HEK293 (cell line): ENCODE results near the gene ZNF529.

Experiments used
- AEBP2 ChIP-seq: fragments of 450-650 bp; formaldehyde crosslinking; IDR thresholded peaks from 2 replicates; pipeline ENCODE4 v1.5.1; 2016; ENCODE audit warnings: missing biosample characterization, missing genetic modification characterization, borderline replicate concordance
- IKZF3 ChIP-seq: fragments of 450-650 bp; IDR thresholded peaks from 2 replicates; pipeline ENCODE4 v1.5.0; 2018; ENCODE audit warnings: missing biosample characterization, mild to moderate bottlenecking, missing genetic modification characterization, moderate library complexity
- KLF8 ChIP-seq: fragments of 450-650 bp; formaldehyde crosslinking; IDR thresholded peaks from 2 replicates; pipeline ENCODE4 v1.5.1; 2016; ENCODE audit warnings: missing biosample characterization, missing genetic modification characterization
- KLF9 ChIP-seq: fragments of 450-650 bp; formaldehyde crosslinking; IDR thresholded peaks from 2 replicates; pipeline ENCODE4 v1.5.1; 2016; ENCODE audit warnings: missing biosample characterization, missing genetic modification characterization, low read depth
- MEIS1 ChIP-seq: sonication (generic); formaldehyde crosslinking; IDR thresholded peaks from 2 replicates; pipeline ENCODE4 v1.8.1; 2022; ENCODE audit warnings: missing genetic modification reagents, mild to moderate bottlenecking, borderline replicate concordance
- MYNN ChIP-seq: fragments of 450-650 bp; formaldehyde crosslinking; IDR thresholded peaks from 2 replicates; pipeline ENCODE4 v1.5.1; 2016; ENCODE audit warnings: missing biosample characterization, missing genetic modification characterization, borderline replicate concordance
- OVOL3 ChIP-seq: fragments of 450-650 bp; formaldehyde crosslinking; IDR thresholded peaks from 2 replicates; pipeline ENCODE4 v1.5.1; 2016; ENCODE audit warnings: missing biosample characterization, missing genetic modification characterization
- SP2 ChIP-seq: fragments of 450-650 bp; formaldehyde crosslinking; IDR thresholded peaks from 2 replicates; pipeline ENCODE4 v1.5.1; 2016; ENCODE audit warnings: missing biosample characterization, missing genetic modification characterization
- SP7 ChIP-seq: fragments of 450-650 bp; formaldehyde crosslinking; IDR thresholded peaks from 2 replicates; pipeline ENCODE4 v1.5.1; 2016; ENCODE audit warnings: missing biosample characterization, missing genetic modification characterization
- ZBTB10 ChIP-seq: fragments of 450-650 bp; formaldehyde crosslinking; IDR thresholded peaks from 2 replicates; pipeline ENCODE4 v1.5.1; 2016; ENCODE audit warnings: missing biosample characterization, missing genetic modification characterization
- ZBTB44 ChIP-seq: fragments of 450-650 bp; IDR thresholded peaks from 2 replicates; pipeline ENCODE4 v1.5.1; 2018; ENCODE audit warnings: missing biosample characterization, mild to moderate bottlenecking, missing genetic modification characterization
- ZFP3 ChIP-seq: fragments of 450-650 bp; formaldehyde crosslinking; IDR thresholded peaks from 2 replicates; pipeline ENCODE4 v1.5.1; 2016; ENCODE audit warnings: low read depth, missing biosample characterization, missing genetic modification characterization
- ZNF24 ChIP-seq: fragments of 450-650 bp; formaldehyde crosslinking; IDR thresholded peaks from 2 replicates; pipeline ENCODE4 v1.5.1; 2016; ENCODE audit warnings: missing biosample characterization, missing genetic modification characterization
- ZNF366 ChIP-seq: fragments of 450-650 bp; formaldehyde crosslinking; conservative IDR thresholded peaks from 2 replicates; pipeline ENCODE4 v1.5.1; 2016; ENCODE audit warnings: missing biosample characterization, missing genetic modification characterization
- ZNF404 ChIP-seq: fragments of 450-650 bp; formaldehyde crosslinking; IDR thresholded peaks from 2 replicates; pipeline ENCODE4 v1.5.1; 2017; ENCODE audit warnings: missing biosample characterization, missing genetic modification characterization
- ZNF416 ChIP-seq: fragments of 450-650 bp; formaldehyde crosslinking; IDR thresholded peaks from 2 replicates; pipeline ENCODE4 v1.5.1; 2016; ENCODE audit warnings: missing biosample characterization, missing genetic modification characterization
- ZNF521 ChIP-seq: fragments of 450-650 bp; formaldehyde crosslinking; IDR thresholded peaks from 2 replicates; pipeline ENCODE4 v1.5.1; 2017; ENCODE audit warnings: missing biosample characterization, mild to moderate bottlenecking, missing genetic modification characterization
- ZNF561 ChIP-seq: fragments of 450-650 bp; IDR thresholded peaks from 2 replicates; pipeline ENCODE4 v1.5.1; 2018; ENCODE audit warnings: missing biosample characterization, missing genetic modification characterization, borderline replicate concordance
- ZNF629 ChIP-seq: fragments of 450-650 bp; formaldehyde crosslinking; IDR thresholded peaks from 2 replicates; pipeline ENCODE4 v1.5.1; 2017; ENCODE audit warnings: missing biosample characterization, missing genetic modification characterization
- ZNF670 ChIP-seq: fragments of 450-650 bp; formaldehyde crosslinking; IDR thresholded peaks from 2 replicates; pipeline ENCODE4 v1.5.1; 2016; ENCODE audit warnings: missing biosample characterization, missing genetic modification characterization, low read depth
- ZNF76 ChIP-seq: fragments of 450-650 bp; formaldehyde crosslinking; IDR thresholded peaks from 2 replicates; pipeline ENCODE4; 2016; ENCODE audit warnings: low read depth, missing biosample characterization, missing genetic modification characterization, borderline replicate concordance
- ZNF785 ChIP-seq: fragments of 450-650 bp; formaldehyde crosslinking; IDR thresholded peaks from 2 replicates; pipeline ENCODE4 v1.5.1; 2016; ENCODE audit warnings: missing biosample characterization, missing genetic modification characterization
- TF ChIP-seq, protein P1 (sequence below): fragments of 450-650 bp; formaldehyde crosslinking; IDR thresholded peaks from 2 replicates; pipeline ENCODE4 v1.5.1; 2016; ENCODE audit warnings: missing biosample characterization, missing genetic modification characterization
- TF ChIP-seq, protein P2 (sequence below): sonication (generic); formaldehyde crosslinking; IDR thresholded peaks from 2 replicates; pipeline ENCODE4 v1.8.1; 2022; ENCODE audit warnings: mild to moderate bottlenecking, moderate library complexity, missing genetic modification reagents
- TF ChIP-seq, protein P3 (sequence below): fragments of 450-650 bp; formaldehyde crosslinking; IDR thresholded peaks from 2 replicates; pipeline ENCODE4 v1.5.1; 2016; ENCODE audit warnings: missing biosample characterization, missing genetic modification characterization
- TF ChIP-seq, protein P4 (sequence below): fragments of 450-650 bp; formaldehyde crosslinking; IDR thresholded peaks from 2 replicates; pipeline ENCODE4 v1.5.1; 2016; ENCODE audit warnings: missing biosample characterization, missing genetic modification characterization

ZNF529 gene

GRCh38 chr19:36528194-36528920 is 44.7 kb downstream of the ZNF529 start, which contains the start of gene ZNF260 (continued):
- TF ChIP-seq, protein P1, sequence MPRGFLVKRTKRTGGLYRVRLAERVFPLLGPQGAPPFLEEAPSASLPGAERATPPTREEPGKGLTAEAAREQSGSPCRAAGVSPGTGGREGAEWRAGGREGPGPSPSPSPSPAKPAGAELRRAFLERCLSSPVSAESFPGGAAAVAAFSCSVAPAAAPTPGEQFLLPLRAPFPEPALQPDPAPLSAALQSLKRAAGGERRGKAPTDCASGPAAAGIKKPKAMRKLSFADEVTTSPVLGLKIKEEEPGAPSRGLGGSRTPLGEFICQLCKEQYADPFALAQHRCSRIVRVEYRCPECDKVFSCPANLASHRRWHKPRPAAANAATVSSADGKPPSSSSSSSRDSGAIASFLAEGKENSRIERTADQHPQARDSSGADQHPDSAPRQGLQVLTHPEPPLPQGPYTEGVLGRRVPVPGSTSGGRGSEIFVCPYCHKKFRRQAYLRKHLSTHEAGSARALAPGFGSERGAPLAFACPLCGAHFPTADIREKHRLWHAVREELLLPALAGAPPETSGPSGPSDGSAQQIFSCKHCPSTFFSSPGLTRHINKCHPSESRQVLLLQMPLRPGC (tag by site-specific recombination), result peak; percentile 24; the same call in 1 of the 2 replicates
- no peak; the same call in 1 of the 2 replicates for TF ChIP-seq ZBTB10
- TF ChIP-seq ZNF416 (tag by site-specific recombination), result no peak
- TF ChIP-seq ZNF404, result 0 out of 2 replicates have a peak, but pooled peaks have one; percentile 5
- no peak for TF ChIP-seq ZNF670 (tag by site-specific recombination)
- TF ChIP-seq, protein P2, sequence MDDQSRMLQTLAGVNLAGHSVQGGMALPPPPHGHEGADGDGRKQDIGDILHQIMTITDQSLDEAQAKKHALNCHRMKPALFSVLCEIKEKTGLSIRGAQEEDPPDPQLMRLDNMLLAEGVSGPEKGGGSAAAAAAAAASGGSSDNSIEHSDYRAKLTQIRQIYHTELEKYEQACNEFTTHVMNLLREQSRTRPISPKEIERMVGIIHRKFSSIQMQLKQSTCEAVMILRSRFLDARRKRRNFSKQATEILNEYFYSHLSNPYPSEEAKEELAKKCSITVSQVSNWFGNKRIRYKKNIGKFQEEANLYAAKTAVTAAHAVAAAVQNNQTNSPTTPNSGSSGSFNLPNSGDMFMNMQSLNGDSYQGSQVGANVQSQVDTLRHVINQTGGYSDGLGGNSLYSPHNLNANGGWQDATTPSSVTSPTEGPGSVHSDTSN, result no peak
- peak; percentile 97 for TF ChIP-seq KLF8 (tag by site-specific recombination)
- peak; percentile 99 for TF ChIP-seq ZNF561 (tag by site-specific recombination)
- peak; percentile 79 for TF ChIP-seq ZNF366
- TF ChIP-seq ZNF629 (tag by site-specific recombination), result peak; percentile 87
- no peak for TF ChIP-seq ZNF785 (tag by site-specific recombination)
- peak; percentile 70 for TF ChIP-seq ZBTB44
- peak; percentile 78 for TF ChIP-seq KLF9 (tag by site-specific recombination)
- peak; percentile 68; the same call in 1 of the 2 replicates for TF ChIP-seq ZNF24
- peak; percentile 99 for TF ChIP-seq ZNF76 (tag by site-specific recombination)
- peak; percentile 80; the same call in 1 of the 2 replicates for TF ChIP-seq OVOL3 (tag by site-specific recombination)
- TF ChIP-seq SP2 (tag by site-specific recombination), result peak; percentile 37
- no peak for TF ChIP-seq AEBP2 (tag by site-specific recombination)
- peak; percentile 94 for TF ChIP-seq IKZF3 (tag by site-specific recombination)
- TF ChIP-seq MYNN (tag by site-specific recombination), result 0 out of 2 replicates have a peak, but pooled peaks have one; percentile 59
- TF ChIP-seq, protein P3, sequence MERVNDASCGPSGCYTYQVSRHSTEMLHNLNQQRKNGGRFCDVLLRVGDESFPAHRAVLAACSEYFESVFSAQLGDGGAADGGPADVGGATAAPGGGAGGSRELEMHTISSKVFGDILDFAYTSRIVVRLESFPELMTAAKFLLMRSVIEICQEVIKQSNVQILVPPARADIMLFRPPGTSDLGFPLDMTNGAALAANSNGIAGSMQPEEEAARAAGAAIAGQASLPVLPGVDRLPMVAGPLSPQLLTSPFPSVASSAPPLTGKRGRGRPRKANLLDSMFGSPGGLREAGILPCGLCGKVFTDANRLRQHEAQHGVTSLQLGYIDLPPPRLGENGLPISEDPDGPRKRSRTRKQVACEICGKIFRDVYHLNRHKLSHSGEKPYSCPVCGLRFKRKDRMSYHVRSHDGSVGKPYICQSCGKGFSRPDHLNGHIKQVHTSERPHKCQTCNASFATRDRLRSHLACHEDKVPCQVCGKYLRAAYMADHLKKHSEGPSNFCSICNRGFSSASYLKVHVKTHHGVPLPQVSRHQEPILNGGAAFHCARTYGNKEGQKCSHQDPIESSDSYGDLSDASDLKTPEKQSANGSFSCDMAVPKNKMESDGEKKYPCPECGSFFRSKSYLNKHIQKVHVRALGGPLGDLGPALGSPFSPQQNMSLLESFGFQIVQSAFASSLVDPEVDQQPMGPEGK (tag by site-specific recombination), result no peak; the same call in 1 of the 2 replicates
- no peak for TF ChIP-seq ZFP3 (tag by site-specific recombination)
- TF ChIP-seq SP7, result peak; percentile 86
- TF ChIP-seq, protein P4, sequence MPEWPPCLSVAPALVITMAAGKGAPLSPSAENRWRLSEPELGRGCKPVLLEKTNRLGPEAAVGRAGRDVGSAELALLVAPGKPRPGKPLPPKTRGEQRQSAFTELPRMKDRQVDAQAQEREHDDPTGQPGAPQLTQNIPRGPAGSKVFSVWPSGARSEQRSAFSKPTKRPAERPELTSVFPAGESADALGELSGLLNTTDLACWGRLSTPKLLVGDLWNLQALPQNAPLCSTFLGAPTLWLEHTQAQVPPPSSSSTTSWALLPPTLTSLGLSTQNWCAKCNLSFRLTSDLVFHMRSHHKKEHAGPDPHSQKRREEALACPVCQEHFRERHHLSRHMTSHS (tag by site-specific recombination), result no peak
- no peak for TF ChIP-seq MEIS1 (CRISPR knock-in tag)
- TF ChIP-seq ZNF521, result no peak
